GM19455 (cell line): ENCODE measurements around the gene KCNK18.
"Not testable (repeated sequence)": the region's sequence is repeated elsewhere in the genome, so short reads cannot be mapped to it uniquely, and the experiment has no call there.

ENCODE experiments used
- ATAC-seq: cut with Tn5 transposase; IDR thresholded peaks from one replicate; pipeline ENCODE4 v1.9.1; 2021; ENCODE audit not compliant: unreplicated experiment

KCNK18 gene

GRCh38 chr10:117221156-117221711 is 23.9 kb downstream of the KCNK18 start:
- no peak for ATAC-seq

- no peak for ATAC-seq
Observed at GRCh38 chr10:117222552-117222951, 25.3 kb downstream of the KCNK18 start.

GRCh38 chr10:117222976-117223692 is 25.8 kb downstream of the KCNK18 start:
- no peak for ATAC-seq

- ATAC-seq = no peak
Observed at GRCh38 chr10:117223693-117224430, 26.6 kb downstream of the KCNK18 start.

GRCh38 chr10:117224881-117225280 is 27.6 kb downstream of the KCNK18 start:
- ATAC-seq = no peak

GRCh38 chr10:117226813-117227451 is 29.6 kb downstream of the KCNK18 start:
- no peak for ATAC-seq

- ATAC-seq = no peak
Observed at GRCh38 chr10:117228210-117228609, 30.9 kb downstream of the KCNK18 start.

- ATAC-seq = not testable (repeated sequence)
Observed at GRCh38 chr10:117230107-117230506, 32.8 kb downstream of the KCNK18 start.

GRCh38 chr10:117237401-117237991 is 40.2 kb downstream of the KCNK18 start:
- no peak for ATAC-seq

- ATAC-seq = no peak
Observed at GRCh38 chr10:117239051-117239450, 41.8 kb downstream of the KCNK18 start.

- ATAC-seq = no peak
Observed at GRCh38 chr10:117239721-117240620, 42.7 kb downstream of the KCNK18 start.

GRCh38 chr10:117240621-117241529 is 43.6 kb downstream of the KCNK18 start, which contains the start of gene SLC18A2:
TSS of gene SLC18A2 (plus strand) at chr10:117241114. CDS start at chr10:117241694, 580 bp downstream.
- ATAC-seq = no peak

- ATAC-seq = no peak
Observed at GRCh38 chr10:117241541-117242462, 44.5 kb downstream of the KCNK18 start.

GRCh38 chr10:117242463-117242832 is 45.2 kb downstream of the KCNK18 start:
- ATAC-seq = no peak

- ATAC-seq = no peak
Observed at GRCh38 chr10:117246997-117247671, 49.8 kb downstream of the KCNK18 start.

GRCh38 chr10:117248750-117249465 is 51.6 kb downstream of the KCNK18 start:
- no peak for ATAC-seq
